ENCODE data around the gene TEKT3.
A peak's percentile ranks its signal among the peaks of the same experiment; 100 is the strongest.

Gene TEKT3

GRCh38 chr17:15341385-15341849 is at the start of gene TEKT3:
TEKT3 (minus strand) TSS chr17:15341597; CDS start chr17:15331585, 10,012 bp downstream.
- no peak for DNase-seq (ENCODE audit: low spot score)

DNA sequence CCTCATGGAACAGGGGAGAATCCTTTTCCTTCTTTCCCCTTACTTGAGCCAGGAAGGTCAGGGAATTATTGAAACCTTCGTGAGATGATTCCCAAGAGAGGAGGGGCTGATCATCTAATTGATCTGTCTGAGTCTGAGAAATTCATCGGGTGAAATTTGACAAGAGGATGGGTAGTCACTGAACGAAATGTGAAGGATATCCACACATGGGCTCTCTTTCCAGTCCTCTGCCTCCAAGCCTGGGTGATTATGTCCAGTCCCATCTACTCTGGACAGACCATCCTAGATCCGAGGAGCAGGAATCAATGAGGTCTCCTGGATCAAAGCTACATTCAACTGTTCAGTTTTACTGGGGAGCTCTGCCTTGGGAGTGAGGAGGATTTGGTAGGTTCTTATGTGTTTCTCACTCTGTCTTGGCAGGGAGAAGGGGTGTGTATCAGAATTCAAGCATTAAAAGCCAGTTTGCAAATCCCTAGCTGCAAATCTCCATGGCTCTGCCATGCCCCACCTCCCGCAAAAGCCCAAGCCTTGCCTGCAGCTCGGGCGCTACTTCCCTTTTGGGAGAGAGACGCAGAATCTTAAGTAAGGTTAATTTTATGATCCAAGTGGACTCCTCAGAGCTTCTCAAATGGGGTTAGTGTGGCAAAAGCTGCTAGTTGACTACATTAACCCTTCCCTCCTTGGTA is 47.1 kb upstream of the TEKT3 start:
- no peak for DNase-seq (ENCODE audit: low spot score)

DNA sequence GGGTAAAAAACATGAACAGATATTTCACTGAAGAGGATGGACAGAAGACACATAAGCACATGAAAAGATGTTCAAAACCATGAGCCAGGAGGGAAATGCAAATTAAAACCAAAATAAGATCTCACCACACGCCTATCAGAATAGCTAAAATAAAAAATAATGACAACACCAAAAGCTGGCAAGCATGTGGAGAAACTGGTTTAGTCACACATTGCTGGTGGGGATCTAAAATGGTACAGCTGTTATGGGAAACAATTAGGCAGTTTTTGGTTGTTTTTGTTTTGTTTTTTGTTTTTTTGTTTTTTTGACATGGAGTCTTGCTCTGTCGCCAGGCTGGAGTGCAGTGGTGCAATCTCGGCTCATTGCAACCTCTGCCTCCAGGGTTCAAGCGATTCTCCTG is 44.7 kb upstream of the TEKT3 start:
- DNase-seq (ENCODE audit: low spot score): no peak

GRCh38 chr17:15385305-15385704 is 43.9 kb upstream of the TEKT3 start:
- DNase-seq (ENCODE audit: low spot score): no peak

GRCh38 chr17:15384142-15384787 is 42.9 kb upstream of the TEKT3 start:
- no peak for DNase-seq (ENCODE audit: low spot score)

DNA sequence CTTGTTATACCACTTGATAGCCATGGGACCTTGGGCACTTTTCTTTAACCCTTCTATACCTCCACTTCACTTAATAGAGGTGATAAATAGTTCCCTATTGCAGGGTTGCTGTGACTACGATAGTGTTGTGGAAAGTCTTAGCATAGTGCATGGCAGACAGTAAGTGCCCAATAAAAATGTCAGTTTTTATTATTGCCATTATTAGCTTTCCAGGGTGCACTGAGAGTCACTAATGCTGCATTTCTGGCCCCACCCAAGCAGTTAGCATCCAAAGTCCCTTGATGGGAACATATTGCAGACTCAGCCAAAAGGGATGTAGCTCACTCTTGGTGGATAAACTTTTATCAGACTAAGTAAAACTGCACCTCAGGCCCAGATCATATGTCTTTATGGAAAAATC is 41.5 kb upstream of the TEKT3 start:
- DNase-seq (ENCODE audit: low spot score): no peak

- no peak for DNase-seq (ENCODE audit: low spot score)
Measured at GRCh38 chr17:15381707-15382106, 40.3 kb upstream of the TEKT3 start.

- peak; percentile 4 for DNase-seq (ENCODE audit: low spot score)
Measured at GRCh38 chr17:15380446-15380845, 39.0 kb upstream of the TEKT3 start.

DNA sequence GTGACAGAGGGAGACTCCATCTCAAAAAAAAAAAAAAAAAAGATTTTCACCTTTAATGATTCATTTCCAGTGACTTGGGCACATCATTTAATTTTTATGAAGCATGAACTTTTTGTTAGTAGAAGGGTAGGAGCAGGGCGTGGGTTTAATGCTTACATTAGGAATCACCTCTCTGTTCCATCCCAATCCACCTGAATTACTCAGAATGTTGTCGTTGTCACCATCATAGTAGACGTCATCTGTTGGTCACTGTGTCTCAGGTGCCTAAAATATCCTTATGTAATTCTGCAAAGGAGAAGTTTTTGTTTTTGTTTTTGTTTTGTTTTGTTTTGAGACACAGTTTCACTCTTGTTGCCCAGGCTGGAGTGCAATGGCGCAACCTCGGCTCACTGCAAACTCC is 38.3 kb upstream of the TEKT3 start:
- no peak for DNase-seq (ENCODE audit: low spot score)

- DNase-seq (ENCODE audit: low spot score): no peak
Measured at GRCh38 chr17:15378243-15378642, 36.8 kb upstream of the TEKT3 start.

DNA sequence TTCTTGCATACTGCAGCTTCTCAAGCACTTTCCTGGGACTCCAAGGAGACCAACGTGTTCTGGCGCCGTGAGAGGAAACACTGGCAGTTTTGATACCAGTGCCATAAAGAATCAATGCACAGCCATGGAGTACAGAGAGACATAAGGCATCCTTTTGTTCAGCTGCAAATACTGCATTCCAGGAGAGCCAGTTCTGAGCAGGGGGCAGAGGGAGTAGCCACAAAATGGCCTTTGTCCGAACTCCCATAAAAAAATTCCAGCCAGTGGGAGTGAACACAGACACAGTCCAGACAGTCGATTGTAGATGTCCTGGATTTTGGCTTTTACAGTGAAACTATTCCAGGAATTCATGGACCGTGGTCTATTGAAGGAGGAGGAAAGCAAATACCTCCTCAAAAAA is 36.2 kb upstream of the TEKT3 start:
- DNase-seq (ENCODE audit: low spot score): no peak

GRCh38 chr17:15377200-15377599 is 35.8 kb upstream of the TEKT3 start:
- no peak for DNase-seq (ENCODE audit: low spot score)

DNA sequence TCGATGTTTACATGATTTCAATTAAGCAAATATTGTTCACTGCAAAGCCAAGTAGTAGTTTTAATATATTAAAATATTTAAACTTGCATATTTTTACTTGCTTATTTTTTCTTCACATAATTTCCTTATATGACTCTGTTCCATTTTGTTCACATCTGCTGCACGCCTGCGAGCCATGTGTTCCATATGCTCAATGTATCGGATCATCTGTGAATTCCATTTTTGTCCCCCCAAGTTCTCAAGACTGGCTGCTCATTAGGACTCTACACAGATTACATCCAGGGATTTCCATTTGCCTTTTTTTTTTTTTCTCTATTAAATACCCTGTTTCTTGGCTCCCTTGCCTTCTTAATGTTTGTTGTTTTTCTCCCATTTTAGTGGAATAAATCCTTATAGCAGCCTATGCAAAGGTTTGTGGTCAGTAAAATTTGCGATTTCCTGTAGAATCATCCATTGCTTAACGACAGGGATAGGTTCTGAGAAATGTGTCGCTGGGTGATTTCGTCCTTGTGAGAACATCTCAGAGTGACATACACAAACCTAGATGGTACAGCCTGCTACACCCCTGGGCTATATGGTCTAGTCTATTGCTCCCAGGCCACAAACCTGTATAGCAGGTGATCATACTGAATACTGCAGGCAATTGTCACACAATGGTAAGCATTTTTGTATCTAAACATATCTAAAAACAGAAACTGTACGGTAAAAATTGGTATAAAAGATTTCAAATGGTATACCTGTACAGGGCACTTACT is 30.2 kb upstream of the TEKT3 start:
- DNase-seq (ENCODE audit: low spot score): no peak

GRCh38 chr17:15368600-15368999 is 27.2 kb upstream of the TEKT3 start:
- DNase-seq (ENCODE audit: low spot score): no peak

DNA sequence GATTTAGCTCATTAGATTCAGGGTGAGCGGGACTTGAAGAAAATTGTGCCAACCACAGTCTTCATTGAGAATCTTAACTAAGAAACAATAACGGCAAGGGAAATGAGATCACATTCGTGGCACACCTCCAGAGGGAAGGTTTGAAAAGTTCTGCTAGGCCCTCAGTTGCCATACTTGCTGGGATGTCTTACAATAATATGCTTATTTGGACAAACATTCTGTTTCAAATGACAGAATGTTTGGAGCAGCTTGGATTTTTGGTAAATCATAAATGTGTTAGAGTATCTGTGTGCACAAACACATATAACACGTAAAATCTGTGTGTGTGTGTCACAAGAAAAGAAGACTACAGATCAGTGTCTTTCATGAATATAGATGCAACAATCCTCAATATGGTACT is 24.6 kb upstream of the TEKT3 start:
- DNase-seq (ENCODE audit: low spot score): no peak

DNA sequence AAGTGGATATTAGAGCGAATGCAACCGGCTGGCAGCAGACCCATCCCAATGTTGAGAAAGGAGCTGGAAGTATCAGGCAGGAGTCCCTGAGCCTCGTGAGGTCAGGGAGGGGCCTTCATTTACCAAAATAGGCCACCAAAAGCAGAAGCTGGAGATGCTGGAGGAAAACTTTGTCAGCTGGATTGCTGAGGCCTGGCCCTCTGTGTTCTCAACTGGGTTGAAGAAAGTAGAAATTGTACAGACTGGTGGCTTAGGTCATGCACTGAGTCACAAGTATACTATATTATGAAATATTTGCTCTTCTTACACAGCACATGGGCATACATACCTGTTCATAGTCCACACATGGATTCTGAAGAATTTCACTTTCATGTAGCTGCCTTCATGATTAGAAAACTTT is 23.2 kb upstream of the TEKT3 start:
- DNase-seq (ENCODE audit: low spot score): no peak

GRCh38 chr17:15363702-15364101 is 22.3 kb upstream of the TEKT3 start:
- no peak for DNase-seq (ENCODE audit: low spot score)

GRCh38 chr17:15361592-15361991 is 20.2 kb upstream of the TEKT3 start:
- DNase-seq (ENCODE audit: low spot score): no peak

DNA sequence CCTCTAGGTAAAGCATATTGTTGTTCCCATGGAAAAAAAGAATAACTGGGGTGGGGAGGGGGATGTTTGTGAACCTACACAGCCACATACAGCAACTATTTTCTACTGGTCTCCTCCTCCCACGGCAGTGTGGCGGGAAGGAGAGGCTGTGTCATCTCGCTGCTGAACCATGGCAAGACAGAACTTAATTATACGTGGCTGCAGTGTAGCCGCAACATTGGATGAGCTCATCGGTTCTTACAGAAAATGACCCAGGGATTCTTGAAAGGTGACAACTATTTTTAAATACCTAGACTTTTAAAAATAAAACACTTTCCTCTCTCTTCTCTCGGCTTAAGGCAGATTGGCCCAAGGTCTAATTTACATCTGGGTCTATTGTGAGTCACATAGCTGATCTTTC is 19.8 kb upstream of the TEKT3 start:
- DNase-seq (ENCODE audit: low spot score): no peak

DNA sequence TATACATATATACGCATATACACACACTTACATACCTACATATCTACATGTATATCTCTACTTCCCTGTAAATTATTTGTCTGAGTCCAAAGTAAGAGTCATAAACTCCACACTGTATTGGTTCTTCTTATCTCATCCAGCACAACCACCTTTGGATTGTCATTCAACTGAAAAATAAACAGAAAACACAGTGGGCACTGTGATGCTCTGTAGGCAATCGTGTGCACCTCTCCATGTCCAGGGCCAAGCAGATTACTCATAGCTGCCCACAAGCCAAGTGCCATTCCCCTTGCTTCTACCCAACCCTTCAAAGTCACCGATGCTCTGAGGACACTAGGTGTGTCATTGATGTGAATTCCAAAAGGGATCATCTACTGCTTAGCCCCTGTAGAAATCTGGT is 12.9 kb upstream of the TEKT3 start:
- DNase-seq (ENCODE audit: low spot score): no peak

DNA sequence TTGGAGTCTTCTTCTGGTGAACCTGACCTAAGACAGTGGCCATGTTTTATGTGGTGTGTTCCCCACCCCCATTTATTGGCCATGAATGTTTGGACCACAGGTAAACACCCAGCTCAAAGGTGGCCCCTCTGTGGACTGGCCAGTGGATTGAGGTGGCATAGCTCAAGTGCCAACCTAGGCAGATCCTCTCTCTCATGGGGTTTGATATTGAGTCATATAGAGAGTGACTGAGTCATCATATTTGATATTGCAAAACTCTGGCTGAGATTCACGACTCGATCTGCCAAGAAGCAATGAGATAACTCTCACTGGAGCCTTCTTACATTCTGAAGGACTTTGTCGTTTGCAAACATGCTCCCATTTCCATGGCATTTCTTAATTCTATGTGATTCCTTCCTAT is 10.5 kb upstream of the TEKT3 start:
- DNase-seq (ENCODE audit: low spot score): no peak

DNA sequence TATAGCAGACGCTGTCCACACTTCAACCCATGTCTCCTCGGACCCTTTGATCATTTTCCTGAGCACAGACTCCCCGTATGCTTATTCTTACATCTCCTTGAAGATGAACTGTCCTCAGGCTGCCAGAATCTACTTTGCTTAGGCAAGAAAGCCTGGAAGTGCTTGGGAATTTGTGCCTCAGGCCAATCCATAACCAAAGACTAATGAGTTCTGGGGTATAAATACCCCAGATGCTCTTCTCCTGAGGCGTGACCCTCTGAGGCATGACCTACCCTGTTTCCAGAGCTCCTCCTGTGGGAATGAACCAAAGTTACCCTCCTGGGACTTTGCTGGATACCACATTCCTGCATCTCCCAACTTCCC is 10.1 kb upstream of the TEKT3 start:
- DNase-seq (ENCODE audit: low spot score): no peak

DNA sequence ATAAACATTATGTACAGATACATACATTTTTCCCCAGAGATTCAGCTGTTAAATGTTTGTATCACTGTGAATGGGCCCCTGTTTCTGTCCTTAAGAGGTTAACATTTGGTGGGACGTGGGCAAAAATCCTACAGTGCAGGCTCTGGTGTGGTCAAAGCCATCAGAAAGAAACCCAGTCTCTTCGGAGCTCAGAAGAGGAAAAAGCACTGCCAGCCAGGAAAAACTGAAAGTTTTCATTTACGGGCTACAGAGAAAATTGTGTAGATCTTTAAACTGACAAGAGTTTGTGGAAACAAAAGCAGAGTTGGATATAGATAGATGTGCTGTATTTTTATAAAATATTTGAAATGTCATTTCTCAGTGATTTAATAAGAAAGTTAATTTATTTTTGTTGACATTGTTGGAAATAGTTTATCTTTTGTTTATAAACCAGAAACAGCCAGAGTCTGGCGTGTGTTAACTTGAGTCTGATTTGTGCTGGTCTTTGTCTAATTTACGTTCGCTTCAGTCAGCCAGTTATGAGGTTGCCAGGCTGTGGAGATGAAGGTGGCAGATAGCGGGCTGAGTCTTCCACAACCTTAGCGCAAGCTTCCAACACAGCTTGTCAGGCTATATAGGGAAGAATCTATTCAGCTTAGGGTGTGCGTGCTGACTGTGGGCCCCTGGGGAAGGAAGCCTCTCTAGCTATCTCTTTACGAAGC is 9.5 kb upstream of the TEKT3 start:
- DNase-seq (ENCODE audit: low spot score): no peak
